Measurements from ENCODE around the gene SCML1.

DNA sequence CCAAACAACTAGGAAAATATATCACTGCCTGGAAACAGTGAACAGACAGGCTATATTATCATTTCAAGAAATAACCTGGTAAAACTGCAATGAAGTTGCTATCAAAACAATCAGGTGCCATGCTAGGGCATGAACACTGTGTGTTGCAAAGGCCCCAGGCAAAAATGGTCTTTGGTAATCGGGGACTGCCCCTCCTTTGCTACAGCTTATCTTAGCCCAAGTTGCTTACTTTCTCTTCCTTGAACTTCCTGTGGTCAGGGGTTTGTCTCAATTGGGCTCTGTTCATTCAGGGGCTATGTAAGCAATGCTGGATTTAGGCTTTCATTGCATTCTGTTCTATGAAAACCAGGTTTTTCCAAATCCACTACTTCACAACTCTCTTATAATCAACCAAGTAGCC is 30.4 kb downstream of the SCML1 start:
- TF ChIP-seq, protein P1, sequence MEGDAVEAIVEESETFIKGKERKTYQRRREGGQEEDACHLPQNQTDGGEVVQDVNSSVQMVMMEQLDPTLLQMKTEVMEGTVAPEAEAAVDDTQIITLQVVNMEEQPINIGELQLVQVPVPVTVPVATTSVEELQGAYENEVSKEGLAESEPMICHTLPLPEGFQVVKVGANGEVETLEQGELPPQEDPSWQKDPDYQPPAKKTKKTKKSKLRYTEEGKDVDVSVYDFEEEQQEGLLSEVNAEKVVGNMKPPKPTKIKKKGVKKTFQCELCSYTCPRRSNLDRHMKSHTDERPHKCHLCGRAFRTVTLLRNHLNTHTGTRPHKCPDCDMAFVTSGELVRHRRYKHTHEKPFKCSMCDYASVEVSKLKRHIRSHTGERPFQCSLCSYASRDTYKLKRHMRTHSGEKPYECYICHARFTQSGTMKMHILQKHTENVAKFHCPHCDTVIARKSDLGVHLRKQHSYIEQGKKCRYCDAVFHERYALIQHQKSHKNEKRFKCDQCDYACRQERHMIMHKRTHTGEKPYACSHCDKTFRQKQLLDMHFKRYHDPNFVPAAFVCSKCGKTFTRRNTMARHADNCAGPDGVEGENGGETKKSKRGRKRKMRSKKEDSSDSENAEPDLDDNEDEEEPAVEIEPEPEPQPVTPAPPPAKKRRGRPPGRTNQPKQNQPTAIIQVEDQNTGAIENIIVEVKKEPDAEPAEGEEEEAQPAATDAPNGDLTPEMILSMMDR (optimal IDR thresholded peaks at IDR 0.05 in 1 of 3, IDR thresholded peaks at IDR 0.05 in 1 of 3, conservative IDR thresholded peaks at IDR 0.05 in 1 of 3; ENCODE audit: extremely low read depth in 1 of 3, insufficient read depth in 2 of 3, low read length in 3 of 3): no peak
- no peak for TF ChIP-seq EZH2 (IDR thresholded peaks at IDR 0.05; ENCODE audit: low read length)
